Keratinocyte (primary cell): ENCODE data around the gene DNAJB8.
A peak's percentile ranks its signal among the peaks of the same experiment; 100 is the strongest.

Experiments
- CTCF ChIP-seq, 3 experiments: IDR thresholded peaks in 1 of 3; conservative IDR thresholded peaks in 1 of 3; optimal IDR thresholded peaks in 1 of 3; 2 replicates in 2 of 3; 3 replicates in 1 of 3; pipeline versions ENCODE3 to v1.5.1; 2011; ENCODE audit warnings: low read length in 3 of 3, mild to moderate bottlenecking in 3 of 3, moderate library complexity in 2 of 3, control low read depth in 1 of 3, inconsistent platforms in 1 of 3; ENCODE audit not compliant: insufficient read depth in 2 of 3; ENCODE audit errors: extremely low read depth in 1 of 3
- EZH2 ChIP-seq: IDR thresholded peaks from one replicate; pipeline ENCODE4 v1.6.1; 2012; ENCODE audit warnings: inconsistent platforms, mild to moderate bottlenecking, low read length, moderate library complexity

- TF ChIP-seq CTCF (optimal IDR thresholded peaks at IDR 0.05 in 1 of 3, IDR thresholded peaks at IDR 0.05 in 1 of 3, conservative IDR thresholded peaks at IDR 0.05 in 1 of 3; ENCODE audit: extremely low read depth in 1 of 3, insufficient read depth in 2 of 3, low read length in 3 of 3) (peak; percentile 64 to 93 (median 67)), EZH2 (no peak)
These were observed 40.4 kb downstream of the DNAJB8 start for GRCh38 chr3:128426128-128426921.
